HL-60 (cell line): ENCODE measurements around the gene MTMR3.

Experiments
- CTCF ChIP-seq: IDR thresholded peaks from one replicate; pipeline ENCODE4 v1.5.1; 2011; ENCODE audit warnings: low read length, control low read depth, inconsistent platforms; ENCODE audit not compliant: insufficient read depth
- GABPA ChIP-seq: IDR thresholded peaks from 2 replicates; pipeline ENCODE4 v1.6.1; 2012; ENCODE audit warnings: low read depth
- REST ChIP-seq: IDR thresholded peaks from 2 replicates; pipeline ENCODE4 v1.6.1; 2012; ENCODE audit warnings: low read depth; ENCODE audit not compliant: insufficient replicate concordance
- SPI1 ChIP-seq: IDR thresholded peaks from 2 replicates; pipeline ENCODE4 v1.6.1; 2012; ENCODE audit warnings: low read depth, mild to moderate bottlenecking, borderline replicate concordance

GRCh38 chr22:29877620-29878019 lies 5.4 kb upstream of the MTMR3 start:
- TF ChIP-seq CTCF (no peak), REST (no peak), GABPA (no peak), SPI1 (no peak)
